GM06990 (cell line): ENCODE data around the gene ARHGEF1.

Source experiments
- DNase-seq: peaks from one replicate; pipeline ENCODE4 v3.0.0-alpha.2; 2011; ENCODE audit not compliant: insufficient read length; ENCODE audit errors: extremely low read depth
- H3K27me3 ChIP-seq: replicated peaks from 2 replicates; pipeline ENCODE4 v1.6.0; 2011; ENCODE audit warnings: low read length; ENCODE audit not compliant: control insufficient read depth, insufficient read depth
- H3K36me3 ChIP-seq: 2 replicates; pipeline ENCODE4 v1.5.1; 2011; ENCODE audit warnings: low read length; ENCODE audit not compliant: control insufficient read depth, insufficient read depth
- H3K4me3 ChIP-seq: replicated peaks from 2 replicates; pipeline ENCODE4 v1.5.1; 2011; ENCODE audit warnings: low read depth, mild to moderate bottlenecking, control low read depth, low read length
- TF ChIP-seq, protein P1 (sequence below): IDR thresholded peaks from 2 replicates; pipeline ENCODE4 v1.5.1; 2011; ENCODE audit warnings: low read length, control low read depth, mild to moderate bottlenecking, inconsistent platforms; ENCODE audit not compliant: insufficient read depth, poor library complexity, severe bottlenecking

ARHGEF1 gene

DNA sequence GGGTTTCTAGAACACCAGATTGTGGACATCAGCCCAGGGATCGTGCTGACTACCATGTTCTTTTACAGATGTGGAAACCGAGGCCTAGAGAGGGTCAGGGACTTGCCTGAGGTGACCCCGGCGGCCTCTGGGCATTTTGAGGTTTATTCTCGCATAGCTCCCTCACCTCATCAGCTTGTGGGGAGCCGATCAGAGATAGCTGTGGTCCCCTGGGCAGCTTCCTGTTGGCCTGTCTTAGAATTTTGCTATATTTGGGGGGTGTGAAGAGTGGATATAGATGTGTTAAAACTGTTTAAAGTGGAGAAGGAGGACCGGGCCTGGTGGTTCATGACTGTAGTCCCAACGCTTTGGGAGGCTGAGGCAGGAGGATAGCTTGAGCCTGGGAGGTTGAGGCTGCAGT, 6.9 kb downstream of the ARHGEF1 start:
- Histone ChIP-seq H3K4me3 (no peak overlapping the region), H3K27me3 (no peaks in the 10 kb centered on the region), H3K36me3 (peaks cover 26% of the 10 kb centered on the region)
- no peak for DNase-seq
- TF ChIP-seq, protein P1, sequence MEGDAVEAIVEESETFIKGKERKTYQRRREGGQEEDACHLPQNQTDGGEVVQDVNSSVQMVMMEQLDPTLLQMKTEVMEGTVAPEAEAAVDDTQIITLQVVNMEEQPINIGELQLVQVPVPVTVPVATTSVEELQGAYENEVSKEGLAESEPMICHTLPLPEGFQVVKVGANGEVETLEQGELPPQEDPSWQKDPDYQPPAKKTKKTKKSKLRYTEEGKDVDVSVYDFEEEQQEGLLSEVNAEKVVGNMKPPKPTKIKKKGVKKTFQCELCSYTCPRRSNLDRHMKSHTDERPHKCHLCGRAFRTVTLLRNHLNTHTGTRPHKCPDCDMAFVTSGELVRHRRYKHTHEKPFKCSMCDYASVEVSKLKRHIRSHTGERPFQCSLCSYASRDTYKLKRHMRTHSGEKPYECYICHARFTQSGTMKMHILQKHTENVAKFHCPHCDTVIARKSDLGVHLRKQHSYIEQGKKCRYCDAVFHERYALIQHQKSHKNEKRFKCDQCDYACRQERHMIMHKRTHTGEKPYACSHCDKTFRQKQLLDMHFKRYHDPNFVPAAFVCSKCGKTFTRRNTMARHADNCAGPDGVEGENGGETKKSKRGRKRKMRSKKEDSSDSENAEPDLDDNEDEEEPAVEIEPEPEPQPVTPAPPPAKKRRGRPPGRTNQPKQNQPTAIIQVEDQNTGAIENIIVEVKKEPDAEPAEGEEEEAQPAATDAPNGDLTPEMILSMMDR: no peak

DNA sequence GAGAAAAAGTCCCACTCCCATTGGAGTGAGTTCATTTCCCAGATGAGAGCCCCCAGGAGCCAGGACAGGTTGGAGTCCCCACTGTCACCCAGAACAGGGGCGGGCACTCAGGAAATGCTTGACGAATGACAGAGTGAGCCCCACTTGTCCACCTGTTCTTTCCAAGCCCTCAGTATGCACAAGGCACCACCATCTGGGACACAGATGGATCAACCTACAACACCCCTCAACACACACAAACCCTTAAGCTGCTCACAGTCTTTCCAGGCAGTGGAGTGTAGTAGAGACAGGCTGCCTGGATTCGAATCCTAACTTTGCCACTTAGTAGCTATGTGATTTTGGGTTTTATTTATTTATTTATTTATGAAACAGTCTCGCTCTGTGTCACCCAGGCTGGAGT, 8.0 kb downstream of the ARHGEF1 start:
- Histone ChIP-seq H3K27me3 (no peaks in the 10 kb centered on the region), H3K36me3 (peaks cover 36% of the 10 kb centered on the region), H3K4me3 (no peak overlapping the region)
- TF ChIP-seq, protein P1: no peak
- no peak for DNase-seq

DNA sequence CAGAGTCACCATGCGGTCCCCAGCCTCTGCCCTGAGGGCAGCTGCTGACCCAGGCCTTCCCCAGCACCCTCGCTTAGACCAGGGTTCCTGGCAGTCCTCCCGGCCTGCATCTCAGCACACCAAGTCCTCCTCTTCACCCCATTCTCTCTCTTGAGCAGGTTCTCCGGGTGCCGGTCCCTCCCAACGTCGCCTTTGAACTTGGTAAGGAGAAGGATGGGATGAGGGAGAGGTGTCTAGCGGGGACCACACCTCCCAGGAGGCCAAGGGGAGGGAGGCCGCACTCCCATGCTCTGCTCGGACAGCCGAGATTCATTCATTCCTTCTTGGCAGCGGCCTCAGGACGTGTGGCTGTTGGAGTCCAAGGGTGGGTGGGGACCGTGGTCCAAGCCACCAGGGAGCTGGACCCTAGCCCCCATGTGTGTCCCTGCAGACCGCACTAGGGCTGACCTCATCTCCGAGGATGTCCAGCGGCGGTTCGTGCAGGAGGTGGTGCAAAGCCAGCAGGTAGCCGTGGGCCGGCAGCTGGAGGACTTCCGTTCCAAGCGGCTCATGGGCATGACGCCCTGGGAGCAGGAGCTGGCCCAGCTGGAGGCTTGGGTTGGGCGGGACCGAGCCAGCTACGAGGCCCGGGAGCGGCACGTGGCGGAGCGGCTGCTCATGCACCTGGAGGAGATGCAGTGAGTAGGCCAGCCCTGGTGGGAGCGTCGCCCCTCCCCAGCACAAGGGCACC, 9.4 kb downstream of the ARHGEF1 start:
- no peak for DNase-seq
- Histone ChIP-seq H3K36me3 (peaks cover 41% of the 10 kb centered on the region), H3K4me3 (no peak overlapping the region), H3K27me3 (no peaks in the 10 kb centered on the region)
- TF ChIP-seq, protein P1: no peak

DNA sequence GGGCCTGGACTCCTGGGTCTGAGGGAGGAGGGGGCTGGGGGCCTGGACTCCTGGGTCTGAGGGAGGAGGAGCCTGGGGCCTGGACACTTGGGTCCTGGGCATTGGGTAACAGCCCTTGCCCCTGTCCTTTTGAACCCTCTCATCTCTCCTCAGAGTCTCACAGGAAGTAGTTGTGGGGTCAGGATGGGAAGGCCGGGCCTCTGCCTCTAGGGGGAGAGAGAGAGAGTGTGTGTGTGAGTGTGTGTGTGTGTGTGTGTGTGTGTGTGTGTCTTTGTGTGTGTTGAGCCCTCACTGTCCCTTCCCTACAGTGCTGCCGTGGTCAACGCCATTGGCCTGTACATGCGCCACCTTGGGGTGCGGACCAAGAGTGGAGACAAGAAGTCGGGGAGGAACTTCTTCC, 10.9 kb downstream of the ARHGEF1 start:
- TF ChIP-seq, protein P1: peak; percentile 33
- DNase-seq: no peak
- Histone ChIP-seq H3K36me3 (peaks cover 44% of the 10 kb centered on the region), H3K4me3 (no peak overlapping the region), H3K27me3 (no peaks in the 10 kb centered on the region)

DNA sequence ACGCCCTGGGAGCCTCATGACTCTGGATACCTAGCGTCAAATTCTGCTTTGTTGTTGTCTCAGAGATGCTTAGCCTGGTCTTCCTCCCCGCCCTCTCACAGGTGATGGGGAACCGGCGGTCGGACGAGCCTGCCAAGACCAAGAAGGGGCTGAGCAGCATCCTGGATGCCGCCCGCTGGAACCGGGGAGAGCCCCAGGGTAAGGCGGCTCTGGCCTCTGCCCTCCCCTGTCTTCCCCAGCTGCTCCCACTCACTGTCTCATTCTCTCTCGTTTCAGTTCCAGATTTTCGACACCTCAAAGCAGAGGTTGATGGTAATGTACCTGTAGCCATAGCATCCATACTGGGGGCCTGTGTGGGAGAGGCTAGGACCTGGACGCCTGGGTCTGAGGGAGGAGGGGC, 11.4 kb downstream of the ARHGEF1 start:
- no peak for DNase-seq
- TF ChIP-seq, protein P1: no peak
- Histone ChIP-seq H3K4me3 (no peak overlapping the region), H3K36me3 (peaks cover 39% of the 10 kb centered on the region), H3K27me3 (no peaks in the 10 kb centered on the region)
